GM21515 (cell line): Measurements from ENCODE around the gene MCL1.
"Not testable (repeated sequence)": the region's sequence is repeated elsewhere in the genome, so short reads cannot be mapped to it uniquely, and the experiment has no call there.

Source experiments
- ATAC-seq: cut with Tn5 transposase; IDR thresholded peaks from one replicate; pipeline ENCODE4 v1.9.1; 2021; ENCODE audit not compliant: unreplicated experiment

Gene MCL1

DNA sequence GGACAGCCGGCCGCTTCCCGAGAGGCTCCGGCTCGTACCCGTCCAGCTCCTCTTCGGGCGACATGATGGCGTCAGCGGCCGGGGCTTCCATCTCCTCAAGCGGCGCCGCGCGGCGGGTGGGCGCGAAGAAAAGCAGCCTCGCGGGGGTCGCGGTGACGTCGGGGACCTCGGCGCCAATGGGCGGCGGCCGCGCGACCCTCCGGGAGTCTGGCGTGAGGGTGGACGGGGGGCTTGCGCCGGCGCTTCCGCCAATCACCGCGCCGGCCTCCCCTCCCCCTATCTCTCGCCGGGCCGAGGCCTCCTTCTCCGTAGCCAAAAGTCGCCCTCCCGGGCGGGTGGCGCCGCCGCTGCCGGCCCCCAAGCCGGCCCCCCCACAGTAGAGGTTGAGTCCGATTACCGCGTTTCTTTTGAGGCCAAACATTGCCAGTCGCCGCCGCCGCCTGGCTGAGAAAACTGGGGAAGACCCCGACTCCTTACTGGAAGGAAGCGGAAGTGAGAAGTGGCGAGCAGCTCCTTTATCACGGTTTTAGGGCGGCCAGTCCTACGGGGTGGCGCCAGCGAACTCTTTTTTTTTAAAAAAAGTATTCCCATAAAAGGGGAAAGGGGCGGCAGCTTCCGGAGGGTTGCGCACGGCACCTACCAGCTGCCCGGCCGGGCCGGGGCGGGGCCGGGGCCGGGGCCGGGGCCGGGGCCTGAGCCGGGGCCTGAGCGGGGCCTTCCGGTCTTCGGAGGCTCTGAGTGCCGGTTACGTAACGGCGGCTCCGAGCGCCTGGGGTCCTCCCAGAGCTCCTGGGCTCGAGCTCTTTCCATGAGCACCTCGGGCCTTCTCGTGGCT lies at the start of gene MCL1:
Gene MCL1 (minus strand): TSS at position 501 of the 835 bp plus-strand sequence. CDS start 80 bp downstream, at position 421.
- peak; percentile 79 for ATAC-seq

DNA sequence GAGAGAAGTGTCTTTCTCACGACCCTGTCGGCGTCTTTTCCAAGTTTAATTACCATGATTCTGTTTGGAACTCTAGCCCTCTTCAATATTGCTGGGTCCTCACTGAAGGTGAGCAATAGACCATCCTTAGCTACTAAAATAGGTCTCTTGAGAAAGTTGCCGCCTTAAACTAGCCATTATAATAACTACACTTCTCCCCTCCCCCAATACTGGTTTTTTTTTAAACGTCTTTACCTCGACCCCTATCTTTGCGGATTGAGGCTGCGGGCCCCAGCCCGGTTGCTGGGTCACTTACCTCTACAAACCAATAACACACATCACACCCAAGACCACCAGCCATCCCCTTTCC lies 49.3 kb upstream of the MCL1 start:
- no peak for ATAC-seq

DNA sequence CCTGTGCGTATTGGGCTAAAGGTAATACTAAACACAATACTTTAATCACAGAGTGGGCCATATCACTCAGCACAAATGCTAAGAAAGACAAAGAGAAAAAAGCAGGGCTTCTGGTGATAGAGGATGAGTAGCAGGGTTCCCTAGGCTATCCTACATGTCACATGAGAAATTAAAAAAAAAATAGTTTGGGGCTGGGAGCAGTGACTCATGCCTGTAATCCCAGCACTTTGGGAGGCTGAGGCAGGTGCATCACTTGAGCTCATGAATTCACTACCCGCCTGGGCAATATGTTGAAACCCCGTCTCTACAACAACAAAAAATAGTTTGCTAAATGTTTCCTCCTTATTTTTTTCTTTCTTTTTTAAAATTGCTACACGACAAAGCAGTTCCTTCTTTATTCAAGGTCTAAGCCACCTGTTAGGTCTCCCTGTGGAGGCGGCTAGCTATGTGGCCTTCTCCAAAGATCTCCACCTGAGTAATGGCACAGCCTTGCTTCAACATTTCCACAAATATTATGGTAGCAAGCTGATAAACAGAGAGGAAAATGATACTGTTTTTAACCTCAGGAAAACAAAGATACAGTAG lies 48.5 kb upstream of the MCL1 start:
- ATAC-seq, result no peak

DNA sequence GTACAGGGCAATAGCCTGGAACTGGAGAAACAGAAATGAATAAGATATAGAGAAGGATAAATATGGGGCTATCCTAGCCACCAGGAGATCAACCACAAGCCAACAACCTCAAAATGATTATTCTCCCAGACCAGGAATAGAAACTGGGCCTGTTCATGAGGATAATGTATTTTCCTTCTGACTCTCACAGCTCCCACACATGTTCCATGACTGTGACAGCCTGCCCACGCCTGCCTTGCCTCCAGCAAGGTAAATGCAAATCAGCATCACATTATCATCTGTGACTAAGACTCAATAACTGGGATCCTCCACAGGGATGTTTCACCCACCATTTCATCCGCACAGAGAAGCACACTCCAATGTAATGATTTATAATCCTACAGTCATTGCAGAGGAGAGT lies 46.7 kb upstream of the MCL1 start:
- ATAC-seq, result no peak

DNA sequence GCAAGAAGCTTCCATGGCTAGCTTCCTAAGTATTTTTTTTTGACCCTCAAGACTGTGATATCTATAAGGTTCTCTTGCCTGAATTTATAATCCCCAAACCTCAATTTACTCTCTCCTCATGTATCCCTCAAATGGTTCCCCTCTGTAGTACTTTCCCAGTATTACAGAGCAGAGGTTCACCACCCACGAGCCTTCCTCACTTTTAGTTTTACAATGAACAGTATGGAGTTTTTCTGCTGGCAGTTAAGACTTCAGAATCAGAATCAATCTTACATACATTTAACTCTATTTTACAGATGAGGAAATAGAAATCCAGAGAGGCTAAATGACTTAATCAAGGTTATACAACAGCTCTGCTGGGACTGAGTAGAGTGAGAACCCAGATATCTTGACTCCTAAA lies 45.1 kb upstream of the MCL1 start:
- ATAC-seq, result not testable (repeated sequence)

DNA sequence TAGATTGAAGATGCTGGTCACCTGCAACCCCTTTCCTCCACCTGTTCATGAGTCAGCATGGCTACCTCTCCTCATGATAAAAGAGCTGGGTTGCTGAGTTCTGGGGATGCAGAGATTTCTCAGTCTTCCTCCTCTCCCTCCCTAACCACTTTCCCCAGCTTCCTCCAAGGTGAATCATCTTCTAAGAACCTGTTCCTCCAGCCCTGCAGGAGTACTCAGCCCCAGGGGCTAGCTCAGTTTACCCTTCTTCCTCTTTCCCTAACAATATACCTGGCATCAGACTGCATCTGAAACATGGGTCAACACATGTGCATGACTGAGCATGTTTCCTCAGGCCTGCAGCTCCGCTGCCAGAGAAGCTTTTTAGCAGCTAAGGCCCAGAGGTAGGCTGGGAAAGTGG lies 44.7 kb upstream of the MCL1 start:
- ATAC-seq, result not testable (repeated sequence)

- ATAC-seq, result no peak
Observed at GRCh38 chr1:150622303-150622975, 43.0 kb upstream of the MCL1 start.

DNA sequence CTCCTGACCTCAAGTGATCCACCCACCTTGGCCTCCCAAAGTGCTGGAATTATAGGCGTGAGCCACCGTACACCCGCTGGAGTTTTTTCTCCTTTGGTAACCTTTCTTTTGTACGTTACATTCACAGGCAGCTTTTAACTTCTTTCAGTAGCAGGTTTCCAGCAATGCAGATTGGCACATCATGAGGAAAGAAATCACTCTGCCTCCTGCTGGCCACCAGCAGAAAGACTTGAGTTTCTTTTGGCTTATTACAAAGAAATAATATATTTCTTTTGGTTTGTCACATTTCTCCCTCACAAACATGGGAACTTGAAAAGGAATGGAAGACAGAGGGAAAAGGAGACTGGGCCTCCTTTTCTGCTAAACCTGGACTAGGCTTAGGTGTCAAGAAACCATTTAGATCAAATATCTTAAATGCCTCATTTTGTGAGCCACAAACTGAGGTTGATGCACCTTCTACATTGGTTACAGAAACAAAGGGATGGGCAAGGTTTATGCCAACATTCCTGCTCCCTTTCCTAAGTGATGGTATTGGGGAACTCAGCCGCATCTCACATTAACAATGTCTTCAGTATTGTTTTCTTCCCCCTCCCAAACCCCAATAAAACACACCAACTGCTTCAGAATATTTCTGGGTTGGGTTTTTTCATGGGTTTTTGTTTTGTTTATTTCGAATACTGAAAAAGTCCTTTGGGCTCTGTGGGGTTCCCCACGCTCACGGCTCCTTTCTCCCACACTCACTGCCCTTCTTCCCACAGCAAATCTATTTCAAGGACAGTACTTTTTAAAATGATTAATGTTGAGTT lies 42.3 kb upstream of the MCL1 start:
- no peak for ATAC-seq

DNA sequence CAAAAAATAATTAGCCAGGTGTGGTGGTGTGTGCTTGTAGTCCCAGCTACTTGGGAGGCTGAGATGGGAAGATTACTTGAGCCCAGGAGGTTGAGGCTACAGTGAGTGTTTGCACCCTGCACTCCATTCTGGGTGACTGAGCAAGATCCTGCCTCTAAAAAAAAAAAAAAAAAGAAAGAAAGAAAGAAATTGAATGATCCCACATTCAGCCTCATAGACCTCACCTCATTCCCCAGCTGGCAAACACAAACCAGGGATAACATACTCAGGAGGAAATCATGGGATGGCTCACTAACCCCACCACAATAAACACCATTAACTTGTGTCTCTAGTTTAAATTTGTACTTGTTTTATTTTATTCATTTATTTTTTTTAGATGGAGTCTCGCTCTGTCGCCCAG lies 41.5 kb upstream of the MCL1 start:
- no peak for ATAC-seq

- no peak for ATAC-seq
Observed at GRCh38 chr1:150619576-150620509, 40.4 kb upstream of the MCL1 start.

GRCh38 chr1:150615346-150616201 lies 36.2 kb upstream of the MCL1 start:
- no peak for ATAC-seq

GRCh38 chr1:150613061-150613920 lies 33.9 kb upstream of the MCL1 start:
- ATAC-seq, result no peak

DNA sequence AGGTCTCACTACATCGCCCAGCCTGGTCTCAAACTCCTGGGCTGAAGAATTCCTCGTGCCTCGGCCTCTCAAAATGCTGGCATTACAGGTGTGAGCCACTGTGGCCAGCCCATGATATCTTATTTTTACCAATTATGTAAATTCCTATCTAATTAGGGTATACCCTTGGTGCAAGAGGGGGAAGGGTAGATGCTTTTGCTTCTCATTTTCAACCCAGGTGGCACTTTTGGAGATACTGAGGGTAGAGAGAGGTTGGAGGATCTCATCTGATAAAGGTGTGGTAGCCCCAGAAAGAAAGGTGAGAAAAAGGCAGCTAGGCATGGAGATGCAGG lies 32.6 kb upstream of the MCL1 start:
- ATAC-seq, result no peak

GRCh38 chr1:150610576-150610975 lies 31.2 kb upstream of the MCL1 start:
- ATAC-seq, result no peak

DNA sequence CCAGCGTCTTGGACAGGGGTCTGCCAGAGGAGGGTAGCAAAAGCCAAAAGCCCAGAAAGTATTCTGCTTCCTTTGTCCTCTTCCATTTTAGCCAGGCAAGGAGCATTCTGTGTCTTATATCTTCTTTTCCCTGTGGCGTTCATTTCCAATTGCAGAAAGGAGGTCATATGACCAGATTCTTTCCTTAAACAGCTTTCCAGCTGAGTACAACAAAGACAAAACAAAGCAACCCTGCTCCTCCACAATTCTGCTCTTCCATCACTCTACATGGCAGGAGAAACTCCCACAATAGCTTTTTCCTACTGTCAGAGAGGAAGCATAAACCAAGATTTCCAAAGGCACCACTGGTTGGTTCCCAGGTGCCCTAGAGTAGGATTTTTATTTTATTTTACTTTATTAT lies 30.3 kb upstream of the MCL1 start:
- ATAC-seq, result no peak

- ATAC-seq, result no peak
Observed at GRCh38 chr1:150606463-150607142, 27.2 kb upstream of the MCL1 start.

GRCh38 chr1:150605451-150605731 lies 26.0 kb upstream of the MCL1 start:
- ATAC-seq, result not testable (repeated sequence)

GRCh38 chr1:150604226-150604588 lies 24.8 kb upstream of the MCL1 start:
- ATAC-seq, result no peak
